Measurements from ENCODE around the gene PXMP4. TPM values are rescaled to one million over a fixed set of nuclear protein-coding genes. Genes with fewer than 3 reads are reported as not detected.
A peak's percentile ranks its signal among the peaks of the same experiment; 100 is the strongest.

PXMP4 gene
- polyA plus RNA-seq, 1 donor from 2014 or later = 3.1 TPM

DNA sequence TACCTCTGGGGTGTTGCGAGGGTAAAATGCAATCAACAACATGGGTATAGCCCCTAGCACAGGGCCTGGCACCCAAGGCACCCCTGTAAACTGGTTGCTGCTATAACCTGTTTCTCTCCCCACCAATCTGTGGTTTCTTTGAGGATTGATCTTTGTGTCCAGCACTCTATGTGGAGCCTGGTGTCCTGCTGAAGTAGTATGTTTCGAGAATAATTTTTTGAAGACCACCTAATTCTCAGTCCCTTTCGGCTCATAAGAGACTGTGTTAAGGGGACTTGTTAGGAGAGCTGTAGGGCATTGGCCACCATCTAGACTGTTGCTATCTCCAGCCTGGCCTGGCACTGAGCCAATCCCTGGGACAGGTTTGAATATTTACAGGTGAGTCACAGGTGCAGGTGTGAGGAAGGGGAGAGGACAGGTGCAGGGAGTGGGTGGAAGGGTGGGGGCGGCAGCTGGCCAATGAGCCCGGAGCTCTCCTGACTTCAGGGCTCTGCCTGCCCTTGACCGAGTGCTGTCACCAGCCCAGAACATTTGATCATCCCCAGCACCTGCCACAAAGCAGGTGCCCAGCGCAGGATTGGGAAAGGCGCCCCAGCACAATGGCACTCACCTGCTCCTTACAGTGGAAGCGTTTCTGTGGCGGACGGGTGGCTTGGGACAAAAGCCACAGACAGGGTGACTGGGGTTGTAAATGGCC lies 66.1 kb downstream of the PXMP4 start:
- H3F3A ChIP-seq (ENCODE audit: insufficient read depth, low read length, poor library complexity, severe bottlenecking) = no peaks in the 10 kb centered on the region
- no peak overlapping the region for H2AFZ ChIP-seq (ENCODE audit: low read depth, low read length)
- H3K4me2 ChIP-seq (ENCODE audit: low read length) = no peak overlapping the region
- H3K9me2 ChIP-seq (ENCODE audit: insufficient read depth, low read length) = no peaks in the 10 kb centered on the region
- no peak overlapping the region for H3K4me3 ChIP-seq (ENCODE audit: low read length)
- no peak overlapping the region for H3K27ac ChIP-seq (ENCODE audit: low read length)
- no peak for TF ChIP-seq EZH2 (IDR thresholded peaks at IDR 0.05; ENCODE audit: borderline replicate concordance, insufficient read depth, low read length, poor library complexity, severe bottlenecking)
- no peak for TF ChIP-seq TAF1 (IDR thresholded peaks at IDR 0.05; ENCODE audit: low read depth)
- no peak for TF ChIP-seq MXI1 (conservative IDR thresholded peaks at IDR 0.05; ENCODE audit: poor library complexity, severe bottlenecking)
- TF ChIP-seq EP300 (conservative IDR thresholded peaks at IDR 0.05; ENCODE audit: poor library complexity, severe bottlenecking) = no peak
- TF ChIP-seq, protein P1, sequence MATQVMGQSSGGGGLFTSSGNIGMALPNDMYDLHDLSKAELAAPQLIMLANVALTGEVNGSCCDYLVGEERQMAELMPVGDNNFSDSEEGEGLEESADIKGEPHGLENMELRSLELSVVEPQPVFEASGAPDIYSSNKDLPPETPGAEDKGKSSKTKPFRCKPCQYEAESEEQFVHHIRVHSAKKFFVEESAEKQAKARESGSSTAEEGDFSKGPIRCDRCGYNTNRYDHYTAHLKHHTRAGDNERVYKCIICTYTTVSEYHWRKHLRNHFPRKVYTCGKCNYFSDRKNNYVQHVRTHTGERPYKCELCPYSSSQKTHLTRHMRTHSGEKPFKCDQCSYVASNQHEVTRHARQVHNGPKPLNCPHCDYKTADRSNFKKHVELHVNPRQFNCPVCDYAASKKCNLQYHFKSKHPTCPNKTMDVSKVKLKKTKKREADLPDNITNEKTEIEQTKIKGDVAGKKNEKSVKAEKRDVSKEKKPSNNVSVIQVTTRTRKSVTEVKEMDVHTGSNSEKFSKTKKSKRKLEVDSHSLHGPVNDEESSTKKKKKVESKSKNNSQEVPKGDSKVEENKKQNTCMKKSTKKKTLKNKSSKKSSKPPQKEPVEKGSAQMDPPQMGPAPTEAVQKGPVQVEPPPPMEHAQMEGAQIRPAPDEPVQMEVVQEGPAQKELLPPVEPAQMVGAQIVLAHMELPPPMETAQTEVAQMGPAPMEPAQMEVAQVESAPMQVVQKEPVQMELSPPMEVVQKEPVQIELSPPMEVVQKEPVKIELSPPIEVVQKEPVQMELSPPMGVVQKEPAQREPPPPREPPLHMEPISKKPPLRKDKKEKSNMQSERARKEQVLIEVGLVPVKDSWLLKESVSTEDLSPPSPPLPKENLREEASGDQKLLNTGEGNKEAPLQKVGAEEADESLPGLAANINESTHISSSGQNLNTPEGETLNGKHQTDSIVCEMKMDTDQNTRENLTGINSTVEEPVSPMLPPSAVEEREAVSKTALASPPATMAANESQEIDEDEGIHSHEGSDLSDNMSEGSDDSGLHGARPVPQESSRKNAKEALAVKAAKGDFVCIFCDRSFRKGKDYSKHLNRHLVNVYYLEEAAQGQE (IDR thresholded peaks at IDR 0.05; ENCODE audit: borderline replicate concordance) = no peak
- no peak overlapping the region for H3K9ac ChIP-seq (ENCODE audit: low read length)
- no peaks in the 10 kb centered on the region for H3K27me3 ChIP-seq (ENCODE audit: insufficient read depth, low read depth, low read length)
- H3K36me3 ChIP-seq (ENCODE audit: insufficient read depth, low read length) = no peaks in the 10 kb centered on the region
- H4K20me1 ChIP-seq (ENCODE audit: insufficient read depth) = no peaks in the 10 kb centered on the region
- no peaks in the 10 kb centered on the region for H3K9me3 ChIP-seq (ENCODE audit: low read length)
- H3K79me2 ChIP-seq (replicated peaks; ENCODE audit: insufficient read depth, low read length) = no peaks in the 10 kb centered on the region

DNA sequence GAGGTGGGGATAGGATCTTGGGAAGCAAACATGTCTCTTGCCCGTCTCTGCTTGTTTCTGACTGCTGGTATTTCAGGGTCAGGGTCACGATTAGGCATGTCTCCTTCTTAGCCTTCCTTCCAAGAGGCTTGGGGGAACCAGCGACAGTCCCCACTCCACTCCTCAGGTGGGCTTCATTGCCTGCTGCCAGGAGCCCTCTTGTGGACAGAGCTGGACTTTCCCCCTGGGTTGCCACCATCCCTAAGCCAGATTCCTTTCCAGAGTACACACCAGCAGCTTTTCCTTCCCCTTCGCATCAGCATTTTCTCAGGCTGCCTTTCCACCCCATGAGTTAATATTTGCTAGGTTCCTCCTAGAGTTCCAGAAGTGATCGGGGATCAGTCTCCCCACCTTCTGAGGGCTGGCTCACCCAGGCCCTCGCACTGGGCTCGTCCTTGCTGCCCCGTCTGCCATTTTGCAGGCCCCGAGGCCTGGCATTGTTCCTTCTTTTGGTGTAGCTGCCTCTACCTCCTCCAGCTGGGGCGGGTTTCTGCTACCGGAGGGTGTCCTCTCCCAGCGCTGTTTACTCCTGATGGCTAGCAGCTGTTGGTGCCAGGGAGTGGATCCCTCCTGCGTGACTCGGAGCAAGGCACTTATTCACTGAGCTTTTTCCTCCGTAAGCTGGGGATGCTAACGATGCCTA lies 66.8 kb downstream of the PXMP4 start:
- Histone ChIP-seq H3K27me3 (ENCODE audit: insufficient read depth, low read depth, low read length) (no peaks in the 10 kb centered on the region), H3K27ac (ENCODE audit: low read length) (no peak overlapping the region), H2AFZ (ENCODE audit: low read depth, low read length) (no peak overlapping the region), H3K9ac (ENCODE audit: low read length) (no peak overlapping the region), H3F3A (ENCODE audit: insufficient read depth, low read length, poor library complexity, severe bottlenecking) (no peaks in the 10 kb centered on the region), H3K79me2 (replicated peaks; ENCODE audit: insufficient read depth, low read length) (no peaks in the 10 kb centered on the region), H4K20me1 (ENCODE audit: insufficient read depth) (no peaks in the 10 kb centered on the region), H3K4me3 (ENCODE audit: low read length) (no peak overlapping the region), H3K9me3 (ENCODE audit: low read length) (no peaks in the 10 kb centered on the region), H3K9me2 (ENCODE audit: insufficient read depth, low read length) (no peaks in the 10 kb centered on the region), H3K36me3 (ENCODE audit: insufficient read depth, low read length) (no peaks in the 10 kb centered on the region), H3K4me2 (ENCODE audit: low read length) (no peak overlapping the region)
- TF ChIP-seq POLR2AphosphoS5 (IDR thresholded peaks at IDR 0.05) = no peak
- no peak for TF ChIP-seq MXI1 (conservative IDR thresholded peaks at IDR 0.05; ENCODE audit: poor library complexity, severe bottlenecking)
- peak; percentile 66 for TF ChIP-seq RAD21 (conservative IDR thresholded peaks at IDR 0.05)
- TF ChIP-seq EP300 (conservative IDR thresholded peaks at IDR 0.05; ENCODE audit: poor library complexity, severe bottlenecking) = no peak
- TF ChIP-seq SMC3 (conservative IDR thresholded peaks at IDR 0.05; ENCODE audit: poor library complexity) = peak; percentile 73
- TF ChIP-seq EZH2 (IDR thresholded peaks at IDR 0.05; ENCODE audit: borderline replicate concordance, insufficient read depth, low read length, poor library complexity, severe bottlenecking) = no peak
- TF ChIP-seq, protein P2, sequence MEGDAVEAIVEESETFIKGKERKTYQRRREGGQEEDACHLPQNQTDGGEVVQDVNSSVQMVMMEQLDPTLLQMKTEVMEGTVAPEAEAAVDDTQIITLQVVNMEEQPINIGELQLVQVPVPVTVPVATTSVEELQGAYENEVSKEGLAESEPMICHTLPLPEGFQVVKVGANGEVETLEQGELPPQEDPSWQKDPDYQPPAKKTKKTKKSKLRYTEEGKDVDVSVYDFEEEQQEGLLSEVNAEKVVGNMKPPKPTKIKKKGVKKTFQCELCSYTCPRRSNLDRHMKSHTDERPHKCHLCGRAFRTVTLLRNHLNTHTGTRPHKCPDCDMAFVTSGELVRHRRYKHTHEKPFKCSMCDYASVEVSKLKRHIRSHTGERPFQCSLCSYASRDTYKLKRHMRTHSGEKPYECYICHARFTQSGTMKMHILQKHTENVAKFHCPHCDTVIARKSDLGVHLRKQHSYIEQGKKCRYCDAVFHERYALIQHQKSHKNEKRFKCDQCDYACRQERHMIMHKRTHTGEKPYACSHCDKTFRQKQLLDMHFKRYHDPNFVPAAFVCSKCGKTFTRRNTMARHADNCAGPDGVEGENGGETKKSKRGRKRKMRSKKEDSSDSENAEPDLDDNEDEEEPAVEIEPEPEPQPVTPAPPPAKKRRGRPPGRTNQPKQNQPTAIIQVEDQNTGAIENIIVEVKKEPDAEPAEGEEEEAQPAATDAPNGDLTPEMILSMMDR (IDR thresholded peaks at IDR 0.05; ENCODE audit: poor library complexity, severe bottlenecking) = peak; percentile 70
- TF ChIP-seq TAF1 (IDR thresholded peaks at IDR 0.05; ENCODE audit: low read depth) = no peak
- TF ChIP-seq, protein P1 (IDR thresholded peaks at IDR 0.05; ENCODE audit: borderline replicate concordance) = no peak

Data from neural cell (in vitro differentiated cells).